H9 (cell line): Measurements from ENCODE around the gene RARB. TPM values are rescaled to one million over a fixed set of nuclear protein-coding genes. Genes with fewer than 3 reads are reported as not detected.

Experiments
- DNase-seq: peaks from one replicate; pipeline ENCODE4 v3.0.0-alpha.2; 2017
- H2AFZ ChIP-seq: one replicate; pipeline ENCODE4 v1.6.1; 2013; ENCODE audit warnings: mild to moderate bottlenecking, low read length, control low read depth, moderate library complexity
- H2AK5ac ChIP-seq: 2 replicates; pipeline ENCODE4 v1.6.1; 2013; ENCODE audit warnings: low read length, control low read depth, mixed read lengths; ENCODE audit not compliant: insufficient read length
- H2BK120ac ChIP-seq: one replicate; pipeline ENCODE4 v1.6.1; 2013; ENCODE audit warnings: low read depth, mild to moderate bottlenecking, low read length, control low read depth, inconsistent platforms; ENCODE audit not compliant: poor library complexity, severe bottlenecking
- H2BK12ac ChIP-seq: 2 replicates; pipeline ENCODE4 v1.6.1; 2013; ENCODE audit warnings: low read length, control low read depth, mixed read lengths, low read depth; ENCODE audit not compliant: insufficient read length
- H2BK15ac ChIP-seq: 2 replicates; pipeline ENCODE4 v1.6.1; 2013; ENCODE audit warnings: low read depth, low read length, control low read depth
- H2BK20ac ChIP-seq: one replicate; pipeline ENCODE4 v1.6.1; 2013; ENCODE audit warnings: low read depth, mild to moderate bottlenecking, low read length, control low read depth, inconsistent platforms; ENCODE audit not compliant: poor library complexity, severe bottlenecking
- H2BK5ac ChIP-seq: 2 replicates; pipeline ENCODE4 v1.6.1; 2013; ENCODE audit warnings: low read length, control low read depth, mixed read lengths; ENCODE audit not compliant: insufficient read length
- H3K14ac ChIP-seq: 2 replicates; pipeline ENCODE4 v1.6.1; 2013; ENCODE audit warnings: low read length, control low read depth; ENCODE audit not compliant: insufficient read depth
- H3K18ac ChIP-seq: 2 replicates; pipeline ENCODE4 v1.6.1; 2013; ENCODE audit warnings: low read depth, mild to moderate bottlenecking, mixed read lengths, low read length, control low read depth; ENCODE audit not compliant: insufficient read length
- H3K23ac ChIP-seq: 2 replicates; pipeline ENCODE4 v1.6.1; 2013; ENCODE audit warnings: low read length, control low read depth, mixed read lengths, low read depth; ENCODE audit not compliant: insufficient read length
- H3K23me2 ChIP-seq: 2 replicates; pipeline ENCODE4 v1.6.1; 2013; ENCODE audit warnings: low read depth, mild to moderate bottlenecking, mixed read lengths, low read length, control low read depth; ENCODE audit not compliant: insufficient read length, poor library complexity, severe bottlenecking
- H3K27ac ChIP-seq: 2 replicates; pipeline ENCODE4 v1.5.1; 2013; ENCODE audit warnings: low read length, control low read depth, mixed read lengths, low read depth; ENCODE audit not compliant: insufficient read length
- H3K27me3 ChIP-seq: 2 replicates; pipeline ENCODE4 v1.6.1; 2013; ENCODE audit warnings: low read length, control low read depth, inconsistent platforms; ENCODE audit not compliant: insufficient read depth
- H3K4ac ChIP-seq: 2 replicates; pipeline ENCODE4 v1.6.1; 2013; ENCODE audit warnings: low read depth, mild to moderate bottlenecking, control low read depth, inconsistent platforms, low read length, moderate library complexity
- H3K4me1 ChIP-seq: 2 replicates; pipeline ENCODE4 v1.6.1; 2013; ENCODE audit warnings: low read length, control low read depth, inconsistent platforms; ENCODE audit not compliant: insufficient read depth
- H3K4me2 ChIP-seq: 2 replicates; pipeline ENCODE4 v1.6.1; 2013; ENCODE audit warnings: low read length, control low read depth, mixed read lengths; ENCODE audit not compliant: insufficient read length, insufficient read depth
- H3K56ac ChIP-seq: 2 replicates; pipeline ENCODE4 v1.6.1; 2013; ENCODE audit warnings: low read depth, mild to moderate bottlenecking, mixed read lengths, low read length, control low read depth; ENCODE audit not compliant: insufficient read length
- H3K79me1 ChIP-seq: 2 replicates; pipeline ENCODE4 v1.6.1; 2013; ENCODE audit warnings: low read depth, mild to moderate bottlenecking, moderate library complexity, low read length, control low read depth, inconsistent platforms; ENCODE audit not compliant: insufficient read depth, poor library complexity, severe bottlenecking
- H3K79me2 ChIP-seq: 2 replicates; pipeline ENCODE4 v1.6.1; 2013; ENCODE audit warnings: low read length, control low read depth, inconsistent platforms; ENCODE audit not compliant: insufficient read depth
- H3K9ac ChIP-seq: 2 replicates; pipeline ENCODE4 v1.6.1; 2013; ENCODE audit warnings: low read length, control low read depth, mixed read lengths; ENCODE audit not compliant: insufficient read length; ENCODE audit errors: extremely low read depth
- H3K9me3 ChIP-seq: one replicate; pipeline ENCODE4 v1.6.1; 2013; ENCODE audit warnings: low read depth, low read length, inconsistent platforms; ENCODE audit not compliant: control insufficient read depth
- H3T11ph ChIP-seq: one replicate; pipeline ENCODE4 v1.6.1; 2013; ENCODE audit warnings: mild to moderate bottlenecking, low read length, control low read depth, inconsistent platforms
- H4K20me1 ChIP-seq: one replicate; pipeline ENCODE4 v1.6.1; 2013; ENCODE audit not compliant: control insufficient read depth, insufficient read length, insufficient read depth
- H4K5ac ChIP-seq: 2 replicates; pipeline ENCODE4 v1.6.1; 2013; ENCODE audit warnings: low read depth, mild to moderate bottlenecking, mixed read lengths, low read length, control low read depth; ENCODE audit not compliant: insufficient read length
- H4K8ac ChIP-seq: replicated peaks from 2 replicates; pipeline ENCODE4 v1.6.1; 2013; ENCODE audit warnings: low read length, control low read depth, mixed read lengths, low read depth; ENCODE audit not compliant: insufficient read length
- H4K91ac ChIP-seq: 2 replicates; pipeline ENCODE4 v1.6.1; 2013; ENCODE audit warnings: low read depth, mild to moderate bottlenecking, moderate library complexity, mixed read lengths, low read length, control low read depth; ENCODE audit not compliant: insufficient read length
- H3K27ac Mint-ChIP-seq, 3 experiments: 2 replicates in 2 of 3; 3 replicates in 1 of 3; pipeline ENCODE4 v1.8.0; 2020 to 2021; ENCODE audit warnings: mixed read lengths in 3 of 3, mild to moderate bottlenecking in 1 of 3, moderate library complexity in 1 of 3
- H3K27me3 Mint-ChIP-seq: 2 replicates; pipeline ENCODE4 v1.8.0; 2021; ENCODE audit warnings: low read depth, mild to moderate bottlenecking, moderate library complexity, mixed read lengths
- H3K36me3 Mint-ChIP-seq, 3 experiments: 2 replicates in 2 of 3; 3 replicates in 1 of 3; pipeline ENCODE4 v1.8.0; 2020 to 2021; ENCODE audit warnings: low read depth in 3 of 3, mixed read lengths in 3 of 3; ENCODE audit not compliant: insufficient read depth in 1 of 3
- H3K4me1 Mint-ChIP-seq, 2 experiments: 2 replicates each; pipeline ENCODE4 v1.8.0; 2020; ENCODE audit warnings: mixed read lengths in 2 of 2
- H3K4me3 Mint-ChIP-seq, 2 experiments: 2 replicates in 1 of 2; 3 replicates in 1 of 2; pipeline ENCODE4 v1.8.0; 2020 to 2021; ENCODE audit warnings: mild to moderate bottlenecking in 2 of 2, mixed read lengths in 2 of 2, moderate library complexity in 1 of 2
- H3K9me3 Mint-ChIP-seq, 2 experiments: 2 replicates in 1 of 2; 3 replicates in 1 of 2; pipeline ENCODE4 v1.8.0; 2020; ENCODE audit warnings: mild to moderate bottlenecking in 2 of 2, mixed read lengths in 2 of 2, moderate library complexity in 1 of 2
- WGBS: extraction: QIAGEN DNeasy Blood & Tissue Kit; methylation state at CpG from one replicate; pipeline ENCODE4 v1.1.7; 2013; ENCODE audit warnings: missing lambda C conversion rate, low lambda C conversion rate, mixed read lengths; ENCODE audit not compliant: insufficient read length; ENCODE audit errors: extremely low coverage; 5-methylcytosine and 5-hydroxymethylcytosine counted together
- total RNA-seq: library from RNA; stranded (reverse); gene quantifications from 2 replicates; pipeline ENCODE4 v1.2.1, GENCODE V29; 2021
- TF ChIP-seq, protein P1 (sequence below): fragments of 200-600 bp; sonication (generic); conservative IDR thresholded peaks from 3 replicates; pipeline ENCODE4 v1.8.0; 2021; ENCODE audit warnings: antibody characterized with exemption, mild to moderate bottlenecking

RARB gene
- total RNA-seq, 1 experiment from 2014 or later, result 0.22 TPM

DNA sequence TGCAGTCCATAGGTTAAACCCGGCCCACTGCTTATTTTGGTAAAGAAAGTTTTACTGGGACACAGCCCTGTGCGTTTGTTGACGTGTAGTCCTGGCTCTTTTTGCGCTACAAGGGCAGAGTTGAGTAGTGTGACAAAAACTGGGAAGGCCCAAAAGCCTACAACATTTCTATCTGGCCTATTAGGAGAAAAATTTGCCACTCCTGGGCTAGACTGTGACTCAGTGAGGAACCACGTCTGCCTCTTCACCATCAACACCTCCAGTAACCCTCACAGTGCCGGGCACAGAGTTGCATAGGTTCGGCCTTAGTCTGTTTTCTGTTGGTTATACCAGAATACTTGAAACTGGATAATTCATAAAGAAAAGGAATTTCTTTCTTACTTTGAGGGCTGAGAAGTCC is 126.3 kb downstream of the RARB start:
- no peaks in the 10 kb centered on the region for H3K36me3 Mint-ChIP-seq
- DNase-seq, result no peak
- no peak overlapping the region for H2BK12ac ChIP-seq
- H3K4me1 ChIP-seq, result no peaks in the 10 kb centered on the region
- no peaks in the 10 kb centered on the region for H3K9me3 ChIP-seq
- no peak overlapping the region for H3K27ac ChIP-seq
- H3K79me1 ChIP-seq, result no peaks in the 10 kb centered on the region
- no peak overlapping the region for H3K4me3 Mint-ChIP-seq
- no peak overlapping the region for H3T11ph ChIP-seq
- no peak overlapping the region for H2AK5ac ChIP-seq
- no peak overlapping the region for H4K91ac ChIP-seq
- H2BK20ac ChIP-seq, result no peak overlapping the region
- no peak overlapping the region for H2BK120ac ChIP-seq
- no peak overlapping the region for H2BK5ac ChIP-seq
- no peak overlapping the region for H3K56ac ChIP-seq
- no peaks in the 10 kb centered on the region; the same call in 1 of the 2 replicates for H3K27me3 ChIP-seq
- H3K18ac ChIP-seq, result no peak overlapping the region
- no peak overlapping the region for H4K8ac ChIP-seq
- no peak overlapping the region for H2AFZ ChIP-seq
- H3K14ac ChIP-seq, result no peak overlapping the region
- no peak overlapping the region for H3K4me2 ChIP-seq
- H3K4ac ChIP-seq, result no peak overlapping the region
- H3K9ac ChIP-seq, result no peak overlapping the region
- H3K27ac Mint-ChIP-seq, result no peak overlapping the region; a peak in 1 of 7 replicates
- H3K27me3 Mint-ChIP-seq, result no peaks in the 10 kb centered on the region
- no peak overlapping the region for H2BK15ac ChIP-seq
- no peaks in the 10 kb centered on the region for H3K23me2 ChIP-seq
- H3K9me3 Mint-ChIP-seq, result peaks cover 0 to 2% of the 10 kb centered on the region in 2 experiments; a peak in 1 of 5 replicates
- H3K23ac ChIP-seq, result no peak overlapping the region
- peaks cover 5 to 6% of the 10 kb centered on the region in 2 experiments for H3K4me1 Mint-ChIP-seq
- H4K5ac ChIP-seq, result no peak overlapping the region
- H3K79me2 ChIP-seq, result no peaks in the 10 kb centered on the region
- TF ChIP-seq, protein P1, sequence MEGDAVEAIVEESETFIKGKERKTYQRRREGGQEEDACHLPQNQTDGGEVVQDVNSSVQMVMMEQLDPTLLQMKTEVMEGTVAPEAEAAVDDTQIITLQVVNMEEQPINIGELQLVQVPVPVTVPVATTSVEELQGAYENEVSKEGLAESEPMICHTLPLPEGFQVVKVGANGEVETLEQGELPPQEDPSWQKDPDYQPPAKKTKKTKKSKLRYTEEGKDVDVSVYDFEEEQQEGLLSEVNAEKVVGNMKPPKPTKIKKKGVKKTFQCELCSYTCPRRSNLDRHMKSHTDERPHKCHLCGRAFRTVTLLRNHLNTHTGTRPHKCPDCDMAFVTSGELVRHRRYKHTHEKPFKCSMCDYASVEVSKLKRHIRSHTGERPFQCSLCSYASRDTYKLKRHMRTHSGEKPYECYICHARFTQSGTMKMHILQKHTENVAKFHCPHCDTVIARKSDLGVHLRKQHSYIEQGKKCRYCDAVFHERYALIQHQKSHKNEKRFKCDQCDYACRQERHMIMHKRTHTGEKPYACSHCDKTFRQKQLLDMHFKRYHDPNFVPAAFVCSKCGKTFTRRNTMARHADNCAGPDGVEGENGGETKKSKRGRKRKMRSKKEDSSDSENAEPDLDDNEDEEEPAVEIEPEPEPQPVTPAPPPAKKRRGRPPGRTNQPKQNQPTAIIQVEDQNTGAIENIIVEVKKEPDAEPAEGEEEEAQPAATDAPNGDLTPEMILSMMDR, result no peak
- H4K20me1 ChIP-seq, result no peaks in the 10 kb centered on the region
- no CpG with 5 or more reads among the region's 7 CpGs for WGBS
